ENCODE data around the gene EMP2.
"Not testable (repeated sequence)": the region's sequence is repeated elsewhere in the genome, so short reads cannot be mapped to it uniquely, and the experiment has no call there.

The EMP2 gene

GRCh38 chr16:10521681-10522274 lies 58.6 kb downstream of the EMP2 start:
- DNase-seq (ENCODE audit: low spot score): peak; percentile 69

- no peak for DNase-seq (ENCODE audit: low spot score)
These were observed 59.4 kb downstream of the EMP2 start for GRCh38 chr16:10520869-10521578.

- DNase-seq (ENCODE audit: low spot score): no peak
These were observed 60.2 kb downstream of the EMP2 start for GRCh38 chr16:10519929-10520868.

- no peak for DNase-seq (ENCODE audit: low spot score)
These were observed 61.1 kb downstream of the EMP2 start for GRCh38 chr16:10519297-10519696.

- no peak for DNase-seq (ENCODE audit: low spot score)
These were observed 61.8 kb downstream of the EMP2 start for GRCh38 chr16:10518479-10519041.

GRCh38 chr16:10517868-10518267 lies 62.5 kb downstream of the EMP2 start:
- no peak for DNase-seq (ENCODE audit: low spot score)

- DNase-seq (ENCODE audit: low spot score): peak; percentile 63
These were observed 65.9 kb downstream of the EMP2 start for GRCh38 chr16:10514369-10515055.

- DNase-seq (ENCODE audit: low spot score): no peak
These were observed 68.6 kb downstream of the EMP2 start for GRCh38 chr16:10511829-10512228.

GRCh38 chr16:10510279-10510678 lies 70.1 kb downstream of the EMP2 start:
- no peak for DNase-seq (ENCODE audit: low spot score)

GRCh38 chr16:10509534-10510025 lies 70.8 kb downstream of the EMP2 start:
- DNase-seq (ENCODE audit: low spot score): peak; percentile 75

GRCh38 chr16:10505286-10505685 lies 75.1 kb downstream of the EMP2 start:
- DNase-seq (ENCODE audit: low spot score): not testable (repeated sequence)

- no peak for DNase-seq (ENCODE audit: low spot score)
These were observed 76.0 kb downstream of the EMP2 start for GRCh38 chr16:10504404-10504885.

- no peak for DNase-seq (ENCODE audit: low spot score)
These were observed 77.6 kb downstream of the EMP2 start for GRCh38 chr16:10502776-10503175.

GRCh38 chr16:10501016-10501607 lies 79.3 kb downstream of the EMP2 start:
- no peak for DNase-seq (ENCODE audit: low spot score)

GRCh38 chr16:10500582-10500981 lies 79.8 kb downstream of the EMP2 start:
- DNase-seq (ENCODE audit: low spot score): no peak

- no peak for DNase-seq (ENCODE audit: low spot score)
These were observed 83.0 kb downstream of the EMP2 start for GRCh38 chr16:10497132-10498101.

- DNase-seq (ENCODE audit: low spot score): no peak
These were observed 85.4 kb downstream of the EMP2 start for GRCh38 chr16:10495031-10495345.

- no peak for DNase-seq (ENCODE audit: low spot score)
These were observed 85.9 kb downstream of the EMP2 start for GRCh38 chr16:10494343-10495030.

GRCh38 chr16:10493276-10493675 lies 87.1 kb downstream of the EMP2 start:
- DNase-seq (ENCODE audit: low spot score): no peak
